Activated CD4-positive, CD25-positive, alpha-beta regulatory T cell treated with anti-CD3 and anti-CD28 coated beads, Interleukin-2, amount 50 U/mL, for 72 hours (primary cell): ENCODE data around the gene SNX11.

Experiments
- DNase-seq: peaks from one replicate; pipeline ENCODE4 v3.0.0; 2021

Gene SNX11

GRCh38 chr17:48100591-48101011 lies 7.0 kb upstream of the SNX11 start:
- DNase-seq = no peak

- peak; percentile 93 for DNase-seq
Measured at GRCh38 chr17:48101012-48101720, 6.4 kb upstream of the SNX11 start, which contains the start of gene CBX1. Gene CBX1, minus strand, starts transcription at chr17:48101478. Its CDS starts 24,474 bp downstream, at chr17:48077004.

GRCh38 chr17:48102043-48102750 lies 5.4 kb upstream of the SNX11 start:
- no peak for DNase-seq

GRCh38 chr17:48102798-48103715 lies 4.5 kb upstream of the SNX11 start:
- DNase-seq = no peak

- no peak for DNase-seq
Measured at GRCh38 chr17:48104440-48104839, 3.1 kb upstream of the SNX11 start.

GRCh38 chr17:48106802-48107136 lies 797 bp upstream of the SNX11 start:
- DNase-seq = no peak

GRCh38 chr17:48110761-48111160 lies 3.2 kb downstream of the SNX11 start:
- DNase-seq = no peak

- no peak for DNase-seq
Measured at GRCh38 chr17:48111937-48112241, 4.3 kb downstream of the SNX11 start.

- no peak for DNase-seq
Measured at GRCh38 chr17:48113201-48113676, 5.7 kb downstream of the SNX11 start.

GRCh38 chr17:48121923-48122664 lies 14.5 kb downstream of the SNX11 start:
- DNase-seq = no peak

GRCh38 chr17:48122665-48123045 lies 15.1 kb downstream of the SNX11 start:
- no peak for DNase-seq

GRCh38 chr17:48123111-48123510 lies 15.5 kb downstream of the SNX11 start:
- DNase-seq = no peak

- no peak for DNase-seq
Measured at GRCh38 chr17:48123776-48124388, 16.3 kb downstream of the SNX11 start.

- DNase-seq = no peak
Measured at GRCh38 chr17:48125829-48126531, 18.4 kb downstream of the SNX11 start.

- DNase-seq = no peak
Measured at GRCh38 chr17:48126532-48126850, 18.9 kb downstream of the SNX11 start.

GRCh38 chr17:48127371-48128051 lies 19.9 kb downstream of the SNX11 start:
- DNase-seq = no peak

- no peak for DNase-seq
Measured at GRCh38 chr17:48128400-48128799, 20.8 kb downstream of the SNX11 start.

GRCh38 chr17:48129981-48130380 lies 22.4 kb downstream of the SNX11 start:
- DNase-seq = no peak

- peak; percentile 38 for DNase-seq
Measured at GRCh38 chr17:48131216-48131824, 23.8 kb downstream of the SNX11 start.

GRCh38 chr17:48132385-48132784 lies 24.8 kb downstream of the SNX11 start:
- no peak for DNase-seq
